LNCaP clone FGC (cell line): Measurements from ENCODE around the gene EML1.

Experiments used
- DNase-seq: peaks from one replicate; pipeline ENCODE4 v3.0.0-alpha.2; 2011; ENCODE audit warnings: low read depth
- H3K4me3 ChIP-seq: 2 replicates; pipeline ENCODE4 v1.5.1; 2011; ENCODE audit warnings: mild to moderate bottlenecking, low read depth, low read length, control low read depth
- TF ChIP-seq, protein P1 (sequence below): IDR thresholded peaks from 2 replicates; pipeline ENCODE4 v1.5.1; 2012; ENCODE audit warnings: mild to moderate bottlenecking; ENCODE audit not compliant: control insufficient read depth, insufficient read depth; ENCODE audit errors: extremely low read depth

EML1 gene

DNA sequence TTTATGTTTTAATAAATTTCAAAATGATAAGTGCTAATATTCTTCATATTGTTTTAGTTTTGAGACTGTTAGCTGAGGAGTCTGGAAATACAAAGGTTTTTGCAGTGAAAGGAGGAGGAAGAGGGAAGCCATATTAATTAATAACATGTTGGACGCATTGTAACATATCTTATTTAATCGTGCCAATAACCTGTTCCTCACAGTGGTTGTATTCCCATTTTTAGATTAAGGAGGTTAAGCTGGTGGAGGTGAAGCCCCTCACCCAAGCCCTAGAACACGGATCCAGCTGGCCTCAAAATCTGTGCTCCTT lies 92.4 kb downstream of the EML1 start:
- no peak overlapping the region for H3K4me3 ChIP-seq
- TF ChIP-seq, protein P1, sequence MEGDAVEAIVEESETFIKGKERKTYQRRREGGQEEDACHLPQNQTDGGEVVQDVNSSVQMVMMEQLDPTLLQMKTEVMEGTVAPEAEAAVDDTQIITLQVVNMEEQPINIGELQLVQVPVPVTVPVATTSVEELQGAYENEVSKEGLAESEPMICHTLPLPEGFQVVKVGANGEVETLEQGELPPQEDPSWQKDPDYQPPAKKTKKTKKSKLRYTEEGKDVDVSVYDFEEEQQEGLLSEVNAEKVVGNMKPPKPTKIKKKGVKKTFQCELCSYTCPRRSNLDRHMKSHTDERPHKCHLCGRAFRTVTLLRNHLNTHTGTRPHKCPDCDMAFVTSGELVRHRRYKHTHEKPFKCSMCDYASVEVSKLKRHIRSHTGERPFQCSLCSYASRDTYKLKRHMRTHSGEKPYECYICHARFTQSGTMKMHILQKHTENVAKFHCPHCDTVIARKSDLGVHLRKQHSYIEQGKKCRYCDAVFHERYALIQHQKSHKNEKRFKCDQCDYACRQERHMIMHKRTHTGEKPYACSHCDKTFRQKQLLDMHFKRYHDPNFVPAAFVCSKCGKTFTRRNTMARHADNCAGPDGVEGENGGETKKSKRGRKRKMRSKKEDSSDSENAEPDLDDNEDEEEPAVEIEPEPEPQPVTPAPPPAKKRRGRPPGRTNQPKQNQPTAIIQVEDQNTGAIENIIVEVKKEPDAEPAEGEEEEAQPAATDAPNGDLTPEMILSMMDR, result no peak
- DNase-seq, result no peak

DNA sequence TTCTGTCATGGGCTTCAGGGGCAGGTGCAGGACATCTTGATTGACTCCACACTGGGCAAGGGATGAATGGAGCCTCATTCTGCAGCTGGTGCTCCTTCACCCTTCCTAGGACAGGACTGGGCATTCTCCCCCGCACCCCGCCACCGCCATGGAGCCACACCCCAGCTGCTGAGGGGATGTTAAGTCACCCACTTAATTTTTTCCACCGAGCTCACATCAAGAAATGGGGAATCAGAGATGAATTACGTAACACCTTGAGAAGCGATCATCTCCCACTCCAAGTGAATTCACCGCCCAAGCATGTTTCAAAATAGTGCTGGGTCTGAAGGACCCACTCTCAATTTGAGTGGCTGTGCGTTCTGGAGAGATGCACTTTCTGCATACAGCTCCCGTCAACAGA lies 94.2 kb downstream of the EML1 start:
- no peak overlapping the region for H3K4me3 ChIP-seq
- no peak for DNase-seq
- TF ChIP-seq, protein P1, result no peak

DNA sequence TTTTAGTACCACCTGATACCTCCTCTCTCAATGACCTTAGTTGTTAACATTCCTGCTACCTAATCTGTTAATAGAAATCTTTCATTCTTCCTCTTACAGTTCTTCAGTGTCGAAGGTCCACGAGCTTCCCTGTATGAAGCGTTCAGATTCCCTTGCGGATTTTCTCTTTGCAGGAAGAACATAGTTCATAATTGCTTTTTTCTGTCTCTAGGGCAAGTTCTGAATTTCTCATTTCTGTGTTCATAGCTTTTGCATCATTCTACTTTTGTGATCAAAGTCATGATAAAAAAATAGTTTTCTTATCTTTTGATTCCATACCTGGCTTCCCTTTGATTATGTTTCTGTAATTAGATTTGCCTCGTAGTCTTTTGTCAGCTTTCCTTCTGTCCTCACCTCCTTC lies 94.9 kb downstream of the EML1 start:
- TF ChIP-seq, protein P1, result no peak
- no peak overlapping the region for H3K4me3 ChIP-seq
- no peak for DNase-seq

DNA sequence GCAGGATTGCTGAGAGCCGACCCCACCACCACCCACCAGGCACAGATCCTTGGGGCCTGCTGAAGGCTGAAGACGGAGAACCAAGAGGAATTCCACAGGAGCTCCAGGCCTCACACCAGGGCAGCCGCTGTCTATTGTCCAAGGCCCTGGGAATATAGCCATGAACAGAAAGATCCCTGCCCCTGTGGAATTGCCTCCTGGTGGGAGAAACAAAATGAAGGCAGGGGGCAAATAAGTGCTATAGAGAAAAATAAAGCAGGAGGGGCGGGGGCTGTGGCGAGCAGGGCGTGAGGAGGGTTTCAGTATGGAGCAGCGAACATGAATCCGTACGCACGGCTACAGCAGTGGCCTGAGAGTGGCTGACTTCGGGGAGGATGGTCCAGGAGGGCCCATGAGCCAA lies 96.1 kb downstream of the EML1 start:
- no peak for DNase-seq
- TF ChIP-seq, protein P1, result no peak
- no peak overlapping the region for H3K4me3 ChIP-seq

DNA sequence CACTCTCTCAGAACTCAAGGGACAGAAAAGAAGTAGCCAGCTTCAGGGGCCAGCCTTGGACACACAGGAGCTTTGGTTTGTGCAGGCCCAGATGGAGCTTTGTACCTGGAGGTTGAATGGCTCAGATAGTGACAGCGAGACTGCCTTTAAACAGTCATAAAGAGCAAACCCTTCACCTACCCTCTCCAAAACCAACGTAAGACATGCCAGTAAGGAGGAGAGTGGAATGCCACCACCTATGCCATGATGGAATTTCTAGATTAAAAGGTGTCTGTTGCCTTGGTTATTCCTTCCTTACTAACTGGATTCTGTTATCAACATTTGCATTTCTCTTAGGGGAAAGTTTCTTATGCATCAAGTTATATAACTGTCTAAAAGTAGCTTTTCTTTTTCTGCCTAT lies 98.1 kb downstream of the EML1 start:
- TF ChIP-seq, protein P1, result no peak
- H3K4me3 ChIP-seq, result no peak overlapping the region
- no peak for DNase-seq

DNA sequence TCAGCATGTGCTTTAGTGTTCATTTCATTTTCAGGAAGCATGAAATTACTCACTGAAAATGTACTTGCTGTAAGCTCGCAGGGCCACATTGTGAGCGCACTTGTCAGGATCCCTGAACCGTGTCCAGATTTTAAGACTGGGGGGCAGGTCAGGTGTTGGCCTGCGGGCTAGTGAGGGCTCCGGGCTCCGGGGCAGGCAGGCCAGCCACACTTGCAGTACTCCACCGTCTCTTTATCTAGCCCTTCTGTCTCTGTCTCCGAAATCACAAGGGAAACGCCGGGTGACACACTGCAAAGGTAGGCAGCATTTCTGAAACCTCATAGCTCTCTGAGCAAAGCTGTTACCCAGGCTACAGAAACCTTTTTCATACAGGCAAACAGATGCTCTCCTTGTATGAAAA lies 98.7 kb downstream of the EML1 start:
- H3K4me3 ChIP-seq, result no peak overlapping the region
- no peak for DNase-seq
- TF ChIP-seq, protein P1, result no peak

DNA sequence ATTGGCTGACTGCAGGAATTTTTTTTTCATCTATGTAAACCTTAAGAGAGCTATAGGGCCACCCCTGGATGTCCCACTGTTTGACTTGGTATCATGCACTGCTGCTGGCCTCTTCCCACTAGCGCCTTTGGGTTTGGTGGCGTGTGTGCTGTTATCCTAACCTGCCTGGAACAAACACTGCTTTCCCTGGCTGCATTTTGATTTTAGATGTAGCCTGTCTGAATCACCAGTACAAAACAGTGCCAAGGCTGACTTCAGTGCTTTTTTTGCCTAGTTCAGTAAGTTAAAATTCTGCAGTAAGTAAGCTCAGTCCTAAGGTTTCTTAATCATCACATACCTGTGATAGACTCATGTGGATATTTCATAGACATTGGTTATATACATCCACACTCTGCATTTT lies 99.2 kb downstream of the EML1 start:
- no peak for DNase-seq
- no peak overlapping the region for H3K4me3 ChIP-seq
- TF ChIP-seq, protein P1, result no peak
